Astrocyte (in vitro differentiated cells and primary cell): ENCODE measurements around the gene CCDC40. TPM values are rescaled to one million over a fixed set of nuclear protein-coding genes. Genes with fewer than 3 reads are reported as not detected.
"Not testable (repeated sequence)": the region's sequence is repeated elsewhere in the genome, so short reads cannot be mapped to it uniquely, and the experiment has no call there.

Experiments used
- DNase-seq: peaks from one replicate; pipeline ENCODE4 v3.0.0-alpha.2; 2010; ENCODE audit warnings: low read depth
- FAIRE-seq: peaks from 2 replicates; lab custom pipeline; 2011; peaks lifted over from hg19 to GRCh38; lab: Jason Lieb, UNC
- H2AFZ ChIP-seq: 2 replicates; pipeline ENCODE4 v1.6.0; 2012; ENCODE audit warnings: low read depth, low read length, inconsistent platforms
- H3K27ac ChIP-seq: 2 replicates; pipeline ENCODE4 v1.5.1; 2011; ENCODE audit warnings: low read depth, low read length, inconsistent platforms
- H3K27me3 ChIP-seq: 2 replicates; pipeline ENCODE4 v1.6.0; 2011; ENCODE audit warnings: low read length, inconsistent platforms; ENCODE audit not compliant: insufficient read depth
- H3K36me3 ChIP-seq: 2 replicates; pipeline ENCODE4 v1.5.1; 2011; ENCODE audit warnings: low read length, inconsistent platforms; ENCODE audit not compliant: insufficient read depth
- H3K4me1 ChIP-seq: 2 replicates; pipeline ENCODE4 v1.5.1; 2011; ENCODE audit warnings: low read length, inconsistent platforms; ENCODE audit not compliant: insufficient read depth
- H3K4me2 ChIP-seq: 2 replicates; pipeline ENCODE4 v1.6.0; 2012; ENCODE audit warnings: low read length, inconsistent platforms
- H3K4me3 ChIP-seq: 2 replicates; pipeline ENCODE4 v1.5.1; 2011; ENCODE audit warnings: low read depth, mild to moderate bottlenecking, low read length, inconsistent platforms; ENCODE audit not compliant: insufficient read depth
- H3K79me2 ChIP-seq: 2 replicates; pipeline ENCODE4 v1.6.0; 2012; ENCODE audit warnings: mild to moderate bottlenecking, low read length, inconsistent platforms; ENCODE audit not compliant: insufficient read depth
- H3K9ac ChIP-seq: 2 replicates; pipeline ENCODE4 v1.6.0; 2012; ENCODE audit warnings: mild to moderate bottlenecking, low read length, inconsistent platforms
- H3K9me3 ChIP-seq: 2 replicates; pipeline ENCODE4 v1.5.1; 2012; ENCODE audit warnings: low read depth, mild to moderate bottlenecking, low read length, inconsistent platforms; ENCODE audit not compliant: insufficient read depth
- H4K20me1 ChIP-seq: 2 replicates; pipeline ENCODE4 v1.6.0; 2012; ENCODE audit warnings: low read length, inconsistent platforms; ENCODE audit not compliant: insufficient read depth
- H3K27ac Mint-ChIP-seq: one replicate; pipeline ENCODE4 v1.8.0; 2021; ENCODE audit warnings: mild to moderate bottlenecking, mixed read lengths; ENCODE audit not compliant: unreplicated experiment
- H3K27me3 Mint-ChIP-seq: one replicate; pipeline ENCODE4 v1.8.0; 2021; ENCODE audit warnings: low read depth, mixed read lengths; ENCODE audit not compliant: unreplicated experiment
- H3K36me3 Mint-ChIP-seq: one replicate; pipeline ENCODE4 v1.8.0; 2021; ENCODE audit warnings: low read depth, mixed read lengths; ENCODE audit not compliant: unreplicated experiment
- H3K4me1 Mint-ChIP-seq: one replicate; pipeline ENCODE4 v1.8.0; 2021; ENCODE audit warnings: low read depth, mixed read lengths; ENCODE audit not compliant: unreplicated experiment
- H3K4me3 Mint-ChIP-seq: one replicate; pipeline ENCODE4 v1.8.0; 2021; ENCODE audit warnings: mild to moderate bottlenecking, moderate library complexity, mixed read lengths; ENCODE audit not compliant: unreplicated experiment
- H3K9me3 Mint-ChIP-seq: one replicate; pipeline ENCODE4 v1.8.0; 2021; ENCODE audit warnings: mild to moderate bottlenecking, mixed read lengths; ENCODE audit not compliant: unreplicated experiment
- EZH2 ChIP-seq: IDR thresholded peaks from 2 replicates; pipeline ENCODE4 v1.6.1; 2012; ENCODE audit warnings: mild to moderate bottlenecking, low read length, inconsistent platforms; ENCODE audit not compliant: insufficient read depth
- total RNA-seq: library from RNA; stranded (reverse); gene quantifications from 2 replicates; pipeline ENCODE4 v1.2.1, GENCODE V29; 2021
- TF ChIP-seq, protein P1 (sequence below): IDR thresholded peaks from 2 replicates; pipeline ENCODE4 v1.5.1; 2011; ENCODE audit warnings: low read depth, mild to moderate bottlenecking, inconsistent platforms, low read length, moderate library complexity; ENCODE audit not compliant: insufficient read depth

Gene CCDC40
- total RNA-seq, 1 donor from 2014 or later, result 7.0 TPM

DNA sequence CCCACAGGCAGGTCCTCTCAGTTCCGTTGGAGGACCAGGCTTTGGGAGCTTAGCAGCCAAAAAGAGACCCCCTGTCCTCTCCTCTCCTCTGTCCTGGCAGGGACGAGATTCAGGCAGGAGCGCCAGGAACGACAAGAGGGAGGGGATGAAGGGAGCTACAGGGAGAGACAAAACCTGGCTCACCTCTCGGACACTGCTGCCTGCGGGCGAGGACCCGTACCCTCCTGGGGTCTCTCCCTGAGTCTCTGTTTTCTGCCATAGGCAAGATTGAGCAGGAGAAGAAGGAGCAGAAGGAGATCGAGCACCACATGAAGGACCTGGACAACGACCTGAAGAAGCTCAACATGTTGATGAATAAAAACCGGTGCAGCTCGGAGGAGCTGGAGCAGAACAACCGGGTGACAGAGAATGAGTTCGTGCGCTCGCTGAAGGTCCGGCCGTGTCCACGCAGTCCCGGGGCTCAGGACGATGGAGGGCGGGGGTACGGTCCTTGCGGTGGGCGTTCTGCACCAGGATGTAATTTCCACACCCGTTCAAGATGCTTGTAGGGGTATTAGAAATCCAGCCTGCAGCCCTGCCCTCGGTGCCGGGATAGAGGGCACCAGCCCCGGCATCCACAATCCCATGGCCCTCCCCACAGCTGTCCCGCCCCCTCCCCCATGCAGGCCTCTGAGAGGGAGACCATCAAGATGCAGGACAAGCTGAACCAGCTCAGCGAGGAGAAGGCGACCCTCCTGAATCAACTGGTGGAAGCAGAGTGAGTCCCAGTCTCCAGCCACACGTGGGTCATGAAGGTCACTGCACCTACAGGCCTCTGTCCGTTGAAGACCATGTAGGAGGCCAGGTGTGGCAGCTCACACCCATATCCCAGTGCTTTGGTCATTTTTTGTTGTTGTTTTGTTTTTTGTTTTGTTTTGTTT, 51.2 kb downstream of the CCDC40 start:
- H3K4me3 ChIP-seq, result no peak overlapping the region
- Mint-ChIP-seq H3K36me3 (peaks cover 2% of the 10 kb centered on the region), H3K4me1 (no peaks in the 10 kb centered on the region), H3K9me3 (no peaks in the 10 kb centered on the region), H3K27ac (no peak overlapping the region), H3K27me3 (peaks cover 20% of the 10 kb centered on the region), H3K4me3 (no peak overlapping the region)
- TF ChIP-seq, protein P1, sequence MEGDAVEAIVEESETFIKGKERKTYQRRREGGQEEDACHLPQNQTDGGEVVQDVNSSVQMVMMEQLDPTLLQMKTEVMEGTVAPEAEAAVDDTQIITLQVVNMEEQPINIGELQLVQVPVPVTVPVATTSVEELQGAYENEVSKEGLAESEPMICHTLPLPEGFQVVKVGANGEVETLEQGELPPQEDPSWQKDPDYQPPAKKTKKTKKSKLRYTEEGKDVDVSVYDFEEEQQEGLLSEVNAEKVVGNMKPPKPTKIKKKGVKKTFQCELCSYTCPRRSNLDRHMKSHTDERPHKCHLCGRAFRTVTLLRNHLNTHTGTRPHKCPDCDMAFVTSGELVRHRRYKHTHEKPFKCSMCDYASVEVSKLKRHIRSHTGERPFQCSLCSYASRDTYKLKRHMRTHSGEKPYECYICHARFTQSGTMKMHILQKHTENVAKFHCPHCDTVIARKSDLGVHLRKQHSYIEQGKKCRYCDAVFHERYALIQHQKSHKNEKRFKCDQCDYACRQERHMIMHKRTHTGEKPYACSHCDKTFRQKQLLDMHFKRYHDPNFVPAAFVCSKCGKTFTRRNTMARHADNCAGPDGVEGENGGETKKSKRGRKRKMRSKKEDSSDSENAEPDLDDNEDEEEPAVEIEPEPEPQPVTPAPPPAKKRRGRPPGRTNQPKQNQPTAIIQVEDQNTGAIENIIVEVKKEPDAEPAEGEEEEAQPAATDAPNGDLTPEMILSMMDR, result no peak
- TF ChIP-seq EZH2, result no peak
- H3K9me3 ChIP-seq, result no peaks in the 10 kb centered on the region
- FAIRE-seq (no peak), DNase-seq (no peak)
- H3K27ac ChIP-seq, result no peak overlapping the region
- peaks cover 8% of the 10 kb centered on the region for H3K27me3 ChIP-seq
- no peaks in the 10 kb centered on the region for H4K20me1 ChIP-seq
- H3K36me3 ChIP-seq, result no peaks in the 10 kb centered on the region
- H3K4me1 ChIP-seq, result no peaks in the 10 kb centered on the region
- no peak overlapping the region for H3K4me2 ChIP-seq
- H3K9ac ChIP-seq, result no peak overlapping the region
- no peak overlapping the region for H2AFZ ChIP-seq
- H3K79me2 ChIP-seq, result no peaks in the 10 kb centered on the region

DNA sequence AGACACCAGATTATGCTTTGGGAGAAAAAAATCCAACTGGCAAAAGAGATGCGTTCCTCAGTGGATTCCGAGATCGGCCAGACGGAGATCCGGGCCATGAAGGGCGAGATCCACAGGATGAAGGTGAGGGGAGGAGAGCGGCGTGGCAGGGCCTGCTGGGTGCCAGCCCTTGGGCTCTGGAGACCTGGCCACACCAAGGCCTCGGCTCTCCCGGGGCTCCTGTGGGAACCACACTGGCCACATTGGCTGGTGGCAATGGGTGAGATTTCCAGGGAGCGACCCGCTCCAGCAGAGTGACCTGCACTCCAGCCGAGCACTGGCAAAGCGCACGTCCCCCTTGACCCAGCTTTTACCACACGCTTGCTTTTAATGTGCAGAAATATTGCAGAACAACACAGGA, 53.3 kb downstream of the CCDC40 start:
- Mint-ChIP-seq H3K9me3 (no peaks in the 10 kb centered on the region), H3K27me3 (peaks cover 16% of the 10 kb centered on the region), H3K4me1 (no peaks in the 10 kb centered on the region), H3K27ac (no peak overlapping the region), H3K4me3 (no peak overlapping the region), H3K36me3 (peaks cover 2% of the 10 kb centered on the region)
- no peaks in the 10 kb centered on the region for H4K20me1 ChIP-seq
- no peak overlapping the region for H3K4me2 ChIP-seq
- H3K4me3 ChIP-seq, result no peak overlapping the region
- no peaks in the 10 kb centered on the region for H3K4me1 ChIP-seq
- H3K36me3 ChIP-seq, result no peaks in the 10 kb centered on the region
- DNase-seq (no peak), FAIRE-seq (no peak)
- no peak overlapping the region for H3K27ac ChIP-seq
- no peaks in the 10 kb centered on the region for H3K9me3 ChIP-seq
- H3K79me2 ChIP-seq, result no peaks in the 10 kb centered on the region
- peaks cover 8% of the 10 kb centered on the region for H3K27me3 ChIP-seq
- no peak overlapping the region for H2AFZ ChIP-seq
- TF ChIP-seq EZH2, result no peak
- TF ChIP-seq, protein P1, result no peak
- H3K9ac ChIP-seq, result no peak overlapping the region

DNA sequence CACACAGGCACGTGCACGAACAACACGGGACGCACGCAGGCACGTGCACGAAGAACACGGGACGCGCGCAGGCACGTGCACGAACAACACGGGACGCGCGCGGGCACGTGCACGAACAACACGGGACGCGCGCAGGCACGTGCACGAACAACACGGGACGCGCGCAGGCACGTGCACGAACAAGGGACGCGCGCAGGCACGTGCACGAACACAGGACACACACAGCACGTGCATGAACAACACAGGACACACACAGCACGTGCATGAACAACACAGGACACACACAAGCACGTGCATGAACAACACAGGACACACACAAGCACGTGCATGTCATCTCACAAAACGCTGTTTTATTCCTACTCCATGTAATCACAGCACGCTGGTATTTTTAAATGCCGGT, 53.7 kb downstream of the CCDC40 start:
- H3K4me3 Mint-ChIP-seq, H3K4me3 ChIP-seq, H3K9me3 Mint-ChIP-seq, H3K4me2 ChIP-seq, H3K9me3 ChIP-seq, H3K27me3 ChIP-seq, H3K4me1 Mint-ChIP-seq, H3K79me2 ChIP-seq, H3K27ac Mint-ChIP-seq, H3K36me3 ChIP-seq, H4K20me1 ChIP-seq, FAIRE-seq, H3K27ac ChIP-seq, H3K4me1 ChIP-seq, DNase-seq, H3K36me3 Mint-ChIP-seq, H3K9ac ChIP-seq, H2AFZ ChIP-seq: not testable (repeated sequence)
- H3K27me3 Mint-ChIP-seq, result peaks cover 20% of the 10 kb centered on the region
